HG03378 (cell line): ENCODE data around the gene MEIKIN.
A peak's percentile ranks its signal among the peaks of the same experiment; 100 is the strongest.
"Not testable (repeated sequence)": the region's sequence is repeated elsewhere in the genome, so short reads cannot be mapped to it uniquely, and the experiment has no call there.

Source experiments
- ATAC-seq: cut with Tn5 transposase; IDR thresholded peaks from one replicate; pipeline ENCODE4 v1.9.1; 2021; ENCODE audit warnings: mild to moderate bottlenecking, moderate library complexity; ENCODE audit not compliant: unreplicated experiment

Gene MEIKIN

GRCh38 chr5:131916481-131916880 lies 29.0 kb downstream of the MEIKIN start:
- ATAC-seq, result no peak

GRCh38 chr5:131914472-131914871 lies 31.0 kb downstream of the MEIKIN start:
- no peak for ATAC-seq

GRCh38 chr5:131913603-131914002 lies 31.9 kb downstream of the MEIKIN start:
- no peak for ATAC-seq

GRCh38 chr5:131906668-131907067 lies 38.8 kb downstream of the MEIKIN start:
- ATAC-seq, result no peak

- not testable (repeated sequence) for ATAC-seq
These were observed 43.2 kb downstream of the MEIKIN start for GRCh38 chr5:131902266-131902665.

- no peak for ATAC-seq
These were observed 45.8 kb downstream of the MEIKIN start for GRCh38 chr5:131899686-131900085.

GRCh38 chr5:131883984-131884383 lies 61.5 kb downstream of the MEIKIN start:
- ATAC-seq, result no peak

- no peak for ATAC-seq
These were observed 65.8 kb downstream of the MEIKIN start for GRCh38 chr5:131879705-131880104.

GRCh38 chr5:131877873-131878272 lies 67.6 kb downstream of the MEIKIN start:
- no peak for ATAC-seq

GRCh38 chr5:131871251-131871650 lies 74.2 kb downstream of the MEIKIN start:
- not testable (repeated sequence) for ATAC-seq

- ATAC-seq, result no peak
These were observed 77.9 kb downstream of the MEIKIN start for GRCh38 chr5:131867524-131867923.

GRCh38 chr5:131863700-131864099 lies 81.8 kb downstream of the MEIKIN start:
- no peak for ATAC-seq

GRCh38 chr5:131857388-131857787 lies 88.1 kb downstream of the MEIKIN start:
- ATAC-seq, result no peak

GRCh38 chr5:131855452-131855851 lies 90.0 kb downstream of the MEIKIN start:
- ATAC-seq, result no peak

- ATAC-seq, result peak; percentile 90
These were observed 91.3 kb downstream of the MEIKIN start for GRCh38 chr5:131854134-131854533.

GRCh38 chr5:131848662-131849061 lies 96.8 kb downstream of the MEIKIN start:
- no peak for ATAC-seq

- no peak for ATAC-seq
These were observed 98.9 kb downstream of the MEIKIN start for GRCh38 chr5:131846536-131846935.

GRCh38 chr5:131845828-131846227 lies 99.6 kb downstream of the MEIKIN start:
- ATAC-seq, result no peak

- not testable (repeated sequence) for ATAC-seq
These were observed 102.5 kb downstream of the MEIKIN start for GRCh38 chr5:131842971-131843370.

GRCh38 chr5:131832702-131833101 lies 112.8 kb downstream of the MEIKIN start:
- not testable (repeated sequence) for ATAC-seq

GRCh38 chr5:131825404-131826013 lies 120.0 kb downstream of the MEIKIN start:
- ATAC-seq, result peak; percentile 95

- ATAC-seq, result no peak
These were observed 120.8 kb downstream of the MEIKIN start for GRCh38 chr5:131824631-131825030.

GRCh38 chr5:131821221-131821620 lies 124.2 kb downstream of the MEIKIN start:
- ATAC-seq, result no peak
